HepG2 (cell line): ENCODE results near the gene NCKAP5L. TPM values are rescaled to one million over a fixed set of nuclear protein-coding genes. Genes with fewer than 3 reads are reported as not detected.

Source experiments
- ATF6 ChIP-seq: sonication (generic); formaldehyde crosslinking; conservative IDR thresholded peaks from 2 replicates; pipeline ENCODE4 v1.4.0; 2020; ENCODE audit warnings: missing genetic modification reagents
- CSRNP1 ChIP-seq: sonication (generic); formaldehyde crosslinking; IDR thresholded peaks from 2 replicates; pipeline ENCODE4 v1.8.1; 2023; ENCODE audit warnings: mild to moderate bottlenecking, missing genetic modification reagents
- HMG20B ChIP-seq: conservative IDR thresholded peaks from 2 replicates; pipeline ENCODE4 v1.6.1; 2016; ENCODE audit warnings: missing genetic modification reagents, missing compliant biosample characterization
- HNRNPL ChIP-seq: fragments of 200-400 bp; formaldehyde crosslinking; IDR thresholded peaks from 2 replicates; pipeline ENCODE4 v1.6.1; 2017; ENCODE audit warnings: mild to moderate bottlenecking, low read depth, low read length
- LRRFIP1 ChIP-seq: sonication (generic); formaldehyde crosslinking; conservative IDR thresholded peaks from 2 replicates; pipeline ENCODE4 v1.4.0; 2020; ENCODE audit warnings: missing genetic modification reagents
- NR2F1 ChIP-seq, 2 experiments: fragments of 450-650 bp in 1 of 2; formaldehyde crosslinking in 1 of 2; IDR thresholded peaks; 2 replicates each; pipeline versions ENCODE4 v1.5.0 to v1.6.1; 2016 to 2020; ENCODE audit warnings: mild to moderate bottlenecking in 1 of 2, missing compliant biosample characterization in 1 of 2, missing genetic modification reagents in 1 of 2, moderate library complexity in 1 of 2
- PAWR ChIP-seq: sonication (generic); formaldehyde crosslinking; IDR thresholded peaks from 2 replicates; pipeline ENCODE4 v1.4.0; 2020; ENCODE audit warnings: missing genetic modification reagents, mild to moderate bottlenecking, borderline replicate concordance
- PAXIP1 ChIP-seq: sonication (generic); formaldehyde crosslinking; conservative IDR thresholded peaks from 2 replicates; pipeline ENCODE4 v1.4.0; 2020; ENCODE audit warnings: mild to moderate bottlenecking, missing genetic modification reagents, moderate library complexity
- PCBP2 ChIP-seq: fragments of 200-400 bp; formaldehyde crosslinking; optimal IDR thresholded peaks from 2 replicates; pipeline ENCODE3; 2018; ENCODE audit warnings: low read length, low read depth; ENCODE audit not compliant: poor library complexity, severe bottlenecking
- PHF20 ChIP-seq: sonication (generic); formaldehyde crosslinking; IDR thresholded peaks from 2 replicates; pipeline ENCODE4 v1.5.0; 2020; ENCODE audit warnings: mild to moderate bottlenecking, missing genetic modification reagents
- RBAK ChIP-seq: sonication (generic); formaldehyde crosslinking; IDR thresholded peaks from 2 replicates; pipeline ENCODE4 v1.5.1; 2020; ENCODE audit warnings: mild to moderate bottlenecking, missing genetic modification reagents
- TMF1 ChIP-seq: sonication (generic); formaldehyde crosslinking; IDR thresholded peaks from 2 replicates; pipeline ENCODE4 v1.8.1; 2022; ENCODE audit warnings: low read depth, missing genetic modification reagents
- ZNF10 ChIP-seq: sonication (generic); formaldehyde crosslinking; IDR thresholded peaks from 2 replicates; pipeline ENCODE4 v1.4.0; 2020; ENCODE audit warnings: mild to moderate bottlenecking, low read depth, missing genetic modification reagents, borderline replicate concordance
- ZNF460 ChIP-seq: sonication (generic); formaldehyde crosslinking; IDR thresholded peaks from 2 replicates; pipeline ENCODE4 v1.5.1; 2020; ENCODE audit warnings: missing genetic modification reagents, mild to moderate bottlenecking, borderline replicate concordance
- ZNF513 ChIP-seq: sonication (generic); formaldehyde crosslinking; conservative IDR thresholded peaks from 2 replicates; pipeline ENCODE4 v1.5.0; 2020; ENCODE audit warnings: missing genetic modification reagents
- ZSCAN9 ChIP-seq: IDR thresholded peaks from 2 replicates; pipeline ENCODE4 v1.6.1; 2016; ENCODE audit warnings: borderline replicate concordance
- polyA plus RNA-seq, 8 experiments: library from polyadenylated mRNA; depleted of rRNA in 3 of 8; stranded (reverse) in 7 of 8; unstranded in 1 of 8; fragments of >200 nt; fragmentation: Illumina TruSeq in 4 of 8; extraction: Trizol in 4 of 8; gene quantifications; 2 replicates each; pipeline versions ENCODE4 v1.2.1 to v1.2.3, GENCODE V29; 2011 to 2016; ENCODE audit warnings: low read depth in 4 of 8, missing spikeins in 1 of 8, mixed read lengths in 1 of 8; ENCODE audit not compliant: insufficient read depth in 1 of 8
- total RNA-seq, 5 experiments: library from RNA; depleted of rRNA; stranded (reverse); fragments of >200 nt; fragmentation: Illumina TruSeq; extraction: Trizol; gene quantifications; 2 replicates each; pipeline ENCODE4 v1.2.3, GENCODE V29; 2016; ENCODE audit warnings: low read depth in 1 of 5

Gene NCKAP5L
- total and polyA plus RNA-seq, 2 of the 13 experiments (the other 11 are each of a cell fraction or from before 2014, with no cell fraction given): 4.1 to 9.0 TPM

GRCh38 chr12:49741882-49742620, 86.2 kb downstream of the NCKAP5L start (continued):
- TF ChIP-seq ZNF10 (no peak), ZNF460 (no peak), ATF6 (CRISPR knock-in tag) (no peak), NR2F1 (CRISPR knock-in tag; IDR thresholded peaks at IDR 0.05) (no peak; a peak in 1 of 4 replicates), PAWR (no peak), PHF20 (CRISPR knock-in tag) (no peak), ZSCAN9 (CRISPR knock-in tag) (no peak; the same call in 1 of the 2 replicates), HMG20B (no peak), PCBP2 (no peak), TMF1 (peak; percentile 27; the same call in 1 of the 2 replicates), CSRNP1 (CRISPR knock-in tag) (no peak; the same call in 1 of the 2 replicates), RBAK (CRISPR knock-in tag) (0 out of 2 replicates have a peak, but pooled peaks have one; percentile 29), ZNF513 (CRISPR knock-in tag) (no peak), HNRNPL (0 out of 2 replicates have a peak, but pooled peaks have one; percentile 11), LRRFIP1 (CRISPR knock-in tag) (no peak), PAXIP1 (CRISPR knock-in tag) (peak; percentile 80)
